Activated CD8-positive, alpha-beta memory T cell treated with anti-CD3 and anti-CD28 coated beads, Interleukin-2, amount 50 U/mL, for 1 hour (primary cell): ENCODE measurements around the gene EPG5.
"Not testable (repeated sequence)": the region's sequence is repeated elsewhere in the genome, so short reads cannot be mapped to it uniquely, and the experiment has no call there.

ENCODE experiments used
- DNase-seq: peaks from one replicate; pipeline ENCODE4 v3.0.0-alpha.2; 2020; ENCODE audit errors: extremely low read depth

Gene EPG5

DNA sequence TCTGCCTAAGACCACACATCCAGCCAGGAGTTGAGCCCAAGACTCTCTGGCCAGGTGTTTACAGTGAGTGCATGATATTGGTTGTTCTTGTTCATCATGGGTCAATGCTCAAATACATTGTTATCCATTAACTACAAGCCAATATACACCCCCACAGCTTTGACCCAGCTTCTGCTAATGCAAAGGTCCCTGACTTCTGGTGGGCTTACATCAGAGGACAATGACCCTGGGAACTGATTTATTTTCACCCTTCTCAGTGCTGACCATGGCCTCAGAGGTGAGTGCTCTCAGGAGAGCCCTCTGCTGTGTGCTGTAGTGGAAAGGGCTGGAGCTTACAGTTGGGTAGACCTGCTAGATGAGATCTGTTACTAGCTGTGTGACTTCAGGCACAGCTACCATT is 152.4 kb downstream of the EPG5 start:
- DNase-seq = not testable (repeated sequence)

DNA sequence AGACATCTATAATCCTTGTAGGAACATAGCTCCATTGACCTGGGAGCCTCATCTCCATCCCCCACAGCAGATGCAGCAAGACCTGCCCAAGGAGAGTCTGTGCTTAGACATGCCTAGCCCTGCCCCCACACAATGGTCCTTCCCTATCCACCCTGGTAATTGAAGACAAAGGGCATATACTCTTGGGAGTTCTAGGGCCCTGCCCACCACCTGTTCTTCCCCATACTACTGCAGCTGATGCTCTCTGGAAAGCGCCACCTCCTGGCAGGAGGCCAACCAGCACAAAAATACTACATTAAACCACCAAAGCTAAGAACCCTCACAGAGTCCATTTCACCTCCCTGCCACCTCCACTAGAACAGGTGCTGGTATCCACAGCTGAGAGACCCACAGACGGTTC is 160.0 kb downstream of the EPG5 start:
- DNase-seq = not testable (repeated sequence)

DNA sequence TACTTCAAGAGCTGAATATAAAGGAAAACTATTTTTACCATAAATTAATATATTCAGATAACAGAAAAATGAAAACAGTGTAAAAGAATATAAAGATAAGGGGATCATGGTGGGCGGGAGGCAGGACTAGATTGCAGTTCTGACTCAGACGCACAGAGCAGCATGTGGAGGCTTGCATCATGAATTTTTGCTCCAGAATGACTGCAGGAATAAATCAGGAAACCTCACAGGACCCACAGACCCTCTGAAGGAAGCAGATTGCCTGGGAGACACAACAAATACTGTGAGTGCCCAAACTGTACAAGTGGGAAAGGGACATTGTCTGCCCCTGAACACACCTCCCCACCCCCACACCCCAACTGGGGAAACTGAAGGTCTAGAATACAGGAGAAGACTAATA is 160.9 kb downstream of the EPG5 start:
- no peak for DNase-seq

DNA sequence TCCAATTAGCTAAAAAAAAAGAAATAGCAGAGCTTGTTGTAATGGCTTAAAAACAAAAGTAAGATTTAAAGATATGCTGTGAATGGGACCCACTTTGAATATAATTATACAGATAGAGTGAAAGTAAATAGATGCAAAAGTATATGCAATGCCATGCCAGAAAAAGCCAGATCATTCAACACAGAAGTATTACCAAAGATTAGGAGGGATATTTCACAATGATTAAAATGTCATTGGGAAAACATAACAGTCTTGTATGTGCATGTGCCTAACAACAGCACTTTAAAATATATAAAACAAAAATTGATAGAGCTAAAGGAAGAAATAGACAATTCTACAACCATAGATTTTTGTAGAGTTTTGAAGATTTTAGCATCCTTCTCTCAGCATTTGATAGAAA is 161.6 kb downstream of the EPG5 start:
- DNase-seq = no peak

DNA sequence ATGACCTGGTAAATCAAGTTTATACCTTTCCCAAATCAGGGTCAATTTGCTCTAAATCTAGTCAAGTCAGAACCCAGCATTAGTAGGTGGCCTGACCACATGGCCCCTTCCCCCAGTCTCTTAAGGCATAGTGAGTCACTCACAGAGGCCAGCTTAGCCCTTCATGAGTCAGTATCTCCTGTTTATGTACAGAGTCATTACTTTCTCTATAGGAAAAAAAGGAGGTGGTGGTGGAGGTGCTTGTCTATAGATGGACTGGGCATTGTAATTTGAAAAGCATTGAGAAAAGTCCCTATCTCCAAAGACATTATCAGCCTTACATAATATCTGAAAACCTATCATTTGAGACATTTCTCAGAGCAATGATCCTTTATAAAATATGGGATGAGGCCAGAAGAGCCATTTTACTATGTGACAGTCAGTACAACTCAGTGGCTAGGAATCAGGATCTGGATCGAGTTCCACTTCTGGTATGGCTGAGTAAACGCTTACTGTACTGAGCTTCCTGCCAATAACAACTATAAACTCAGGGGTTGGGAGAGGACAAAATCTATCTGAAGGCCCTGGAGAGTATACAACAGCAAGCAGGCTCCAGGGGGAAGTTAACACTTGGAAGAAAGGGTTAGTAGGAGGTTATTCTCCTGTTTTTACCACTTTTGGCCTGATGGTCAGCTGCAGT is 164.2 kb downstream of the EPG5 start:
- DNase-seq = no peak

DNA sequence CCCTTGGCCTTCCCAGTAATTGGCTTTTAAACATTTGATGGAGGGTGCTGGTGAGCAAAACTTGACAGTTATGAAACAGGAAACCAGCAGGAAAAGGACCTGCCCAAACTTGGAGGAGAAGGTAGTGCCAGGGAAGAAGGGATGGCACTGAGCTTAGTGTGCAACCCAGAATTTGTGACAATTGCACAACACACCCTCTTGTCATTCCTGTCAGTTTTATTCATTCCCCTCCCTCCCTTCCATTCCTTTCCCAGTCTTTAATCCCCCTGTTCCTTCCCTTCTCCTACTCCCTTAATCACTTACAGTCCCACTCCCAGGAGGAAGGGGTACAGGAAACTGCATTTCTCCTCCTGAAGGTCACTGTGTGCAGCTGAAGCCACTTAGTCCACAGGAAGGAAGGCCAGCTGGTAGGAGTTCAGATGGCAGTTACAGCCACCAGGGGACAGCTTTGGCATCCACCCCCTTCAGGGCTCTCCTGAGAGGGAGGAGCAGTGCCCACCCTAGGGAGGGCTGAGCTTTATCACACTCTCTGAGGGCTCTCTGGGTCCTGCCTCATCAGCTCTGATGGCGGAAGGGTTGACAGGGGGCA is 165.6 kb downstream of the EPG5 start:
- DNase-seq = no peak
